OCI-LY7 (cell line): ENCODE data around the gene CD200. TPM values are rescaled to one million over a fixed set of nuclear protein-coding genes. Genes with fewer than 3 reads are reported as not detected.
"Not testable (repeated sequence)": the region's sequence is repeated elsewhere in the genome, so short reads cannot be mapped to it uniquely, and the experiment has no call there.

Experiments used
- BruUV-seq: library from RNA; stranded (reverse); fragments of 400-500 nt; replicated peaks from 2 replicates; lab custom pipeline; 2021; lab: Mats Ljungman, UMichigan
- CTCF ChIA-PET: fragments of 300-600 bp; sonication (Branson Sonifier 250); formaldehyde crosslinking; loops from one replicate; lab custom pipeline; 2022; ENCODE audit warnings: antibody characterized with exemption; ENCODE audit not compliant: unreplicated experiment; lab: Charles Lee
- POLR2A ChIA-PET: fragments of 300-600 bp; sonication (Branson Sonifier 250); formaldehyde crosslinking; loops from one replicate; lab custom pipeline; 2022; ENCODE audit warnings: antibody characterized with exemption; lab: Charles Lee
- DNase-seq: peaks from one replicate; pipeline ENCODE4 v3.0.0-alpha.2; 2015; ENCODE audit warnings: low spot score
- H2AFZ ChIP-seq: fragments of 200-600 bp; sonication (generic), shearing (Covaris generic); 2 replicates; pipeline ENCODE4 v1.6.1; 2014; ENCODE audit warnings: mild to moderate bottlenecking, antibody characterized with exemption, low read length, moderate library complexity
- H3K27ac ChIP-seq: fragments of 200-600 bp; sonication (generic); 2 replicates; pipeline ENCODE4 v1.5.1; 2014; ENCODE audit warnings: mixed run types, low read depth, mild to moderate bottlenecking, moderate library complexity, low read length, inconsistent platforms; ENCODE audit not compliant: poor library complexity, severe bottlenecking
- H3K36me3 ChIP-seq: fragments of 200-600 bp; sonication (generic); 2 replicates; pipeline ENCODE4 v1.6.1; 2014; ENCODE audit warnings: mild to moderate bottlenecking, antibody characterized with exemption, low read length, moderate library complexity, mixed read lengths; ENCODE audit not compliant: insufficient read depth
- H3K4me1 ChIP-seq: fragments of 200-600 bp; sonication (generic); 2 replicates; pipeline ENCODE4 v1.5.1; 2014; ENCODE audit warnings: mild to moderate bottlenecking, low read length; ENCODE audit not compliant: insufficient read depth, poor library complexity, severe bottlenecking
- H3K4me2 ChIP-seq: fragments of 200-600 bp; sonication (generic); 2 replicates; pipeline ENCODE4 v1.6.1; 2014; ENCODE audit warnings: mild to moderate bottlenecking, low read length
- H3K4me3 ChIP-seq: fragments of 200-600 bp; sonication (generic); 2 replicates; pipeline ENCODE4 v1.5.1; 2014; ENCODE audit warnings: mild to moderate bottlenecking, low read depth, low read length; ENCODE audit not compliant: poor library complexity, severe bottlenecking
- H3K79me2 ChIP-seq: fragments of 200-600 bp; sonication (generic); 2 replicates; pipeline ENCODE4 v1.6.1; 2016; ENCODE audit warnings: low read depth, mild to moderate bottlenecking, low read length, moderate library complexity, mixed read lengths; ENCODE audit not compliant: insufficient read depth
- H3K9me2 ChIP-seq: fragments of 200-600 bp; sonication (generic); 2 replicates; pipeline ENCODE4 v1.6.1; 2016; ENCODE audit warnings: mild to moderate bottlenecking, low read length, mixed read lengths; ENCODE audit not compliant: insufficient read depth
- H3K9me3 ChIP-seq: fragments of 200-600 bp; sonication (generic); 2 replicates; pipeline ENCODE4 v1.6.1; 2014; ENCODE audit warnings: mild to moderate bottlenecking, mixed run types, low read length, mixed read lengths
- H4K20me1 ChIP-seq: fragments of 200-600 bp; sonication (generic); 2 replicates; pipeline ENCODE4 v1.6.1; 2014; ENCODE audit warnings: mild to moderate bottlenecking, antibody characterized with exemption, low read length, moderate library complexity, mixed read lengths; ENCODE audit not compliant: insufficient read depth
- EZH2phosphoT487 ChIP-seq: fragments of 200-600 bp; sonication (generic); IDR thresholded peaks from 2 replicates; pipeline ENCODE4 v1.6.1; 2018; ENCODE audit warnings: low read depth, borderline replicate concordance, mild to moderate bottlenecking, mixed run types, antibody characterized with exemption, low read length, moderate library complexity, mixed read lengths
- intact Hi-C: fragments of 100-400 bp; cut with micrococcal nuclease; formaldehyde crosslinking; loops from one replicate; pipeline ENCODE4 v1.10.0; 2022; ENCODE audit not compliant: unreplicated experiment
- total RNA-seq, 2 experiments: library from RNA; depleted of rRNA in 1 of 2; stranded (reverse); fragments of >200 nt in 1 of 2; shearing (Covaris generic) in 1 of 2; gene quantifications; 2 replicates each; pipeline ENCODE4 v1.2.3, GENCODE V29; 2014 to 2022
- TF ChIP-seq, protein P1 (sequence below): fragments of 200-600 bp; sonication (generic); conservative IDR thresholded peaks from 2 replicates; pipeline ENCODE4 v1.5.1; 2014; ENCODE audit warnings: mild to moderate bottlenecking, antibody characterized with exemption, low read length, moderate library complexity, mixed read lengths

The CD200 gene
- total RNA-seq, 2 experiments from 2014 or later = not detected

GRCh38 chr3:112395896-112396290, 62.9 kb downstream of the CD200 start:
- ChIA-PET CTCF (no interaction called here), POLR2A (interaction anchor here (0.6 to 1.0 kb wide), 3 partner anchors 62 to 772 kb away, joined by 3 to 4 read pairs (median 4); no protein-coding TSS in a partner anchor)

GRCh38 chr3:112397556-112397955, 64.6 kb downstream of the CD200 start:
- BruUV-seq = no TSS peak
- DNase-seq = no peak
- ChIA-PET POLR2A (no interaction called here), CTCF (no interaction called here)
- Histone ChIP-seq H3K27ac (no peak overlapping the region), H3K4me3 (no peak overlapping the region), H2AFZ (no peak overlapping the region), H3K79me2 (no peaks in the 10 kb centered on the region), H3K4me2 (no peak overlapping the region), H3K36me3 (no peaks in the 10 kb centered on the region; the same call in 1 of the 2 replicates), H3K4me1 (no peaks in the 10 kb centered on the region), H3K9me3 (peaks cover 5% of the 10 kb centered on the region; the same call in 1 of the 2 replicates), H3K9me2 (no peaks in the 10 kb centered on the region), H4K20me1 (no peaks in the 10 kb centered on the region)
- intact Hi-C loops = no loop called here
- TF ChIP-seq, protein P1, sequence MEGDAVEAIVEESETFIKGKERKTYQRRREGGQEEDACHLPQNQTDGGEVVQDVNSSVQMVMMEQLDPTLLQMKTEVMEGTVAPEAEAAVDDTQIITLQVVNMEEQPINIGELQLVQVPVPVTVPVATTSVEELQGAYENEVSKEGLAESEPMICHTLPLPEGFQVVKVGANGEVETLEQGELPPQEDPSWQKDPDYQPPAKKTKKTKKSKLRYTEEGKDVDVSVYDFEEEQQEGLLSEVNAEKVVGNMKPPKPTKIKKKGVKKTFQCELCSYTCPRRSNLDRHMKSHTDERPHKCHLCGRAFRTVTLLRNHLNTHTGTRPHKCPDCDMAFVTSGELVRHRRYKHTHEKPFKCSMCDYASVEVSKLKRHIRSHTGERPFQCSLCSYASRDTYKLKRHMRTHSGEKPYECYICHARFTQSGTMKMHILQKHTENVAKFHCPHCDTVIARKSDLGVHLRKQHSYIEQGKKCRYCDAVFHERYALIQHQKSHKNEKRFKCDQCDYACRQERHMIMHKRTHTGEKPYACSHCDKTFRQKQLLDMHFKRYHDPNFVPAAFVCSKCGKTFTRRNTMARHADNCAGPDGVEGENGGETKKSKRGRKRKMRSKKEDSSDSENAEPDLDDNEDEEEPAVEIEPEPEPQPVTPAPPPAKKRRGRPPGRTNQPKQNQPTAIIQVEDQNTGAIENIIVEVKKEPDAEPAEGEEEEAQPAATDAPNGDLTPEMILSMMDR = no peak
- no peak for TF ChIP-seq EZH2phosphoT487

More at GRCh38 chr3:112395896-112396290, 62.9 kb downstream of the CD200 start:
- intact Hi-C loops = no loop called here
- H3K9me2 ChIP-seq = no peaks in the 10 kb centered on the region
- TF ChIP-seq, protein P1 = no peak
- TF ChIP-seq EZH2phosphoT487 = no peak
- H2AFZ ChIP-seq = no peak overlapping the region
- DNase-seq = no peak
- no TSS peak for BruUV-seq
- no peaks in the 10 kb centered on the region; the same call in 1 of the 2 replicates for H3K36me3 ChIP-seq
- H3K9me3 ChIP-seq = peaks cover 7% of the 10 kb centered on the region; the same call in 1 of the 2 replicates
- H3K4me1 ChIP-seq = no peaks in the 10 kb centered on the region
- no peak overlapping the region for H3K4me2 ChIP-seq
- H4K20me1 ChIP-seq = no peaks in the 10 kb centered on the region
- H3K27ac ChIP-seq = no peak overlapping the region
- no peaks in the 10 kb centered on the region for H3K79me2 ChIP-seq
- no peak overlapping the region for H3K4me3 ChIP-seq

GRCh38 chr3:112399064-112399463, 66.1 kb downstream of the CD200 start:
- H2AFZ ChIP-seq = no peak overlapping the region
- H3K4me3 ChIP-seq = no peak overlapping the region
- H4K20me1 ChIP-seq = no peaks in the 10 kb centered on the region
- H3K4me1 ChIP-seq = no peaks in the 10 kb centered on the region
- no peak for DNase-seq
- H3K79me2 ChIP-seq = no peaks in the 10 kb centered on the region
- H3K9me3 ChIP-seq = no peaks in the 10 kb centered on the region
- H3K4me2 ChIP-seq = no peak overlapping the region
- H3K27ac ChIP-seq = no peak overlapping the region
- no peaks in the 10 kb centered on the region for H3K36me3 ChIP-seq
- POLR2A ChIA-PET = no interaction called here
- H3K9me2 ChIP-seq = no peaks in the 10 kb centered on the region
- intact Hi-C loops = no loop called here
- CTCF ChIA-PET = no interaction called here
- no peak for TF ChIP-seq EZH2phosphoT487
- TF ChIP-seq, protein P1 = no peak
- no TSS peak for BruUV-seq

DNA sequence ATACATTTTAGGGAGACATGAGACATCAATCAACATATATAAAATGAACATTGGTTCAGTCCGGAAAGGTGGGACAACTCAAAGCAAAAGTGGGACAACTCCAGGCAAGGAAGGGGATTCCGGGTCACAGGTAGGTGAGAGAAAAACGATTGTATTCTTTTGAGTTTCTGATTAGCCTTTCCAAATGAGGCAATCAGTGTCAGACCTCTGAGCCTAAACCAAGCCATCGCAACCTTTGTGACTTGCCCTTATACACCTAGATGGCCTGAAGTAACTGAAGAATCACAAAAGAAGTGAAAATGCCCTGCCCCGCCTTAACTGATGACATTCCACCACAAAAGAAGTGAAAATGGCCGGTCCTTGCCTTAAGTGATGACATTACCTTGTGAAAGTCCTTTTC, 66.6 kb downstream of the CD200 start:
- DNase-seq, H4K20me1 ChIP-seq, H3K27ac ChIP-seq, H3K4me2 ChIP-seq, BruUV-seq, CTCF ChIA-PET, H3K79me2 ChIP-seq, H3K4me1 ChIP-seq, intact Hi-C loops, H3K9me3 ChIP-seq, POLR2A ChIA-PET, H3K4me3 ChIP-seq, H3K9me2 ChIP-seq, H3K36me3 ChIP-seq, H2AFZ ChIP-seq: not testable (repeated sequence)
